Panc1 (cell line): ENCODE data around the gene FBXO5. TPM values are rescaled to one million over a fixed set of nuclear protein-coding genes. Genes with fewer than 3 reads are reported as not detected.

Experiments used
- ATAC-seq: fragments of 200-7000 bp; cut with Tn5 transposase; 2 replicates; pipeline ENCODE4 v1.9.1; 2020; ENCODE audit warnings: mild to moderate bottlenecking, moderate library complexity
- BruUV-seq: library from RNA; stranded (reverse); fragments of 400-500 nt; replicated peaks from 2 replicates; lab custom pipeline; 2021; lab: Mats Ljungman, UMichigan
- CTCF ChIA-PET: fragments of 300-600 bp; sonication (Branson Sonifier 250); formaldehyde crosslinking; loops from one replicate; lab custom pipeline; 2022; ENCODE audit warnings: antibody characterized with exemption; lab: Charles Lee
- POLR2A ChIA-PET: fragments of 300-600 bp; sonication (Branson Sonifier 250); formaldehyde crosslinking; loops from one replicate; lab custom pipeline; 2022; ENCODE audit warnings: antibody characterized with exemption; lab: Charles Lee
- DNase-seq: peaks from one replicate; pipeline ENCODE4 v3.0.0-alpha.2; 2010; ENCODE audit warnings: low read depth, low spot score
- H3K27ac ChIP-seq: 2 replicates; pipeline ENCODE4 v1.5.1; 2011; ENCODE audit warnings: mild to moderate bottlenecking, low read length, inconsistent platforms
- H3K27me3 ChIP-seq: fragments of 200-500 bp; sonication (Bioruptor generic); 2 replicates; pipeline ENCODE4 v1.6.0; 2014; ENCODE audit warnings: low read length, inconsistent platforms; ENCODE audit not compliant: control insufficient read depth, insufficient read depth
- H3K36me3 ChIP-seq: fragments of 200-500 bp; sonication (Bioruptor generic); 2 replicates; pipeline ENCODE4 v1.5.1; 2014; ENCODE audit warnings: inconsistent platforms, mild to moderate bottlenecking, low read length, moderate library complexity; ENCODE audit not compliant: control insufficient read depth, insufficient read depth
- H3K4me1 ChIP-seq: 2 replicates; pipeline ENCODE4 v1.5.1; 2011; ENCODE audit warnings: inconsistent platforms, mild to moderate bottlenecking, low read length, moderate library complexity; ENCODE audit not compliant: control insufficient read depth, insufficient read depth
- H3K4me3 ChIP-seq, 2 experiments: 2 replicates each; pipeline ENCODE4 v1.5.1; 2011 to 2012; ENCODE audit warnings: low read depth in 2 of 2, low read length in 2 of 2, mild to moderate bottlenecking in 2 of 2, inconsistent platforms in 1 of 2, moderate library complexity in 1 of 2
- H3K9me3 ChIP-seq: fragments of 200-500 bp; sonication (Bioruptor generic); 2 replicates; pipeline ENCODE4 v1.5.1; 2014; ENCODE audit warnings: low read depth, mild to moderate bottlenecking, inconsistent platforms, low read length, moderate library complexity; ENCODE audit not compliant: control insufficient read depth, insufficient read depth
- POLR2AphosphoS5 ChIP-seq: IDR thresholded peaks from 2 replicates; pipeline ENCODE4 v1.6.1; 2012; ENCODE audit warnings: mild to moderate bottlenecking, low read depth, low read length, moderate library complexity
- SIN3A ChIP-seq: IDR thresholded peaks from 2 replicates; pipeline ENCODE4 v1.6.1; 2012; ENCODE audit warnings: low read depth, mild to moderate bottlenecking, low read length, moderate library complexity, borderline replicate concordance; ENCODE audit not compliant: insufficient read depth
- TCF7L2 ChIP-seq: IDR thresholded peaks from 2 replicates; pipeline ENCODE4 v1.6.1; 2011; ENCODE audit warnings: mild to moderate bottlenecking, low read depth, low read length, inconsistent platforms
- in situ Hi-C: cut with HindIII; loops from 2 replicates; pipeline ENCODE4 v1.10.0; 2016; ENCODE audit warnings: low sequenced_read_pairs, low pct_unique_long_range_greater_than_20kb
- intact Hi-C: fragments of 100-400 bp; cut with micrococcal nuclease; formaldehyde crosslinking; loops from one replicate; pipeline ENCODE4 v1.10.0; 2022; ENCODE audit not compliant: unreplicated experiment
- total RNA-seq: library from RNA; stranded (reverse); gene quantifications from one replicate; pipeline ENCODE4 v1.2.1, GENCODE V29; 2021; ENCODE audit not compliant: unreplicated experiment
- TF ChIP-seq, protein P1 (sequence below): fragments of 450-650 bp; IDR thresholded peaks from 2 replicates; pipeline ENCODE4 v1.5.1; 2017; ENCODE audit warnings: mild to moderate bottlenecking
- TF ChIP-seq, protein P2 (sequence below), 2 experiments: IDR thresholded peaks; 2 replicates each; pipeline ENCODE4 v1.6.1; 2011 to 2012; ENCODE audit warnings: low read depth in 2 of 2, control low read depth in 1 of 2, low read length in 1 of 2, mild to moderate bottlenecking in 1 of 2, moderate library complexity in 1 of 2; ENCODE audit not compliant: insufficient read depth in 1 of 2

The FBXO5 gene
- total RNA-seq, 1 experiment from 2014 or later = 33.6 TPM

DNA sequence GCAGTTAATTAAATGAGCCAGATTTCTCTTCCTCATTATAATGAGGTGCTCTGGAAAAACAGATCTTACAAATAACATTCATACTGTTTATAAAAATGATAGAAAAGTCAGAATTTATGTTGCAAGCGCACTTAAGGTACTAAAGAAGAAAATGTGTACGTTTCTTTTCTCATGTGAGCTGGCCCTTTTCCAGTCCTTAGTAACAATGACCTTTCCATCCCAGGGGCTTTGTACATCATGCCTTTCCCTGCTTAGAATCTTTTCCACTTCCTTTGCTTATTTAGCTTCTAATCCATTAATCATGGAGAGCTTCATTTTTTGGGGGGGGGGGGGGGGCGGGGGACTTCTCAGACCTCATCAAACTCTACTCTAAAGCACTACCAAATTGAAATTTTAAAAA lies 4.8 kb downstream of the FBXO5 start:
- no peak overlapping the region for H3K27ac ChIP-seq
- ChIA-PET CTCF (no interaction called here), POLR2A (interaction anchor here (0.6 to 0.7 kb wide), 2 partner anchors 291 to 1287 kb away, joined by 3 to 10 read pairs; no protein-coding TSS in a partner anchor)
- no TSS peak for BruUV-seq
- TF ChIP-seq, protein P1, sequence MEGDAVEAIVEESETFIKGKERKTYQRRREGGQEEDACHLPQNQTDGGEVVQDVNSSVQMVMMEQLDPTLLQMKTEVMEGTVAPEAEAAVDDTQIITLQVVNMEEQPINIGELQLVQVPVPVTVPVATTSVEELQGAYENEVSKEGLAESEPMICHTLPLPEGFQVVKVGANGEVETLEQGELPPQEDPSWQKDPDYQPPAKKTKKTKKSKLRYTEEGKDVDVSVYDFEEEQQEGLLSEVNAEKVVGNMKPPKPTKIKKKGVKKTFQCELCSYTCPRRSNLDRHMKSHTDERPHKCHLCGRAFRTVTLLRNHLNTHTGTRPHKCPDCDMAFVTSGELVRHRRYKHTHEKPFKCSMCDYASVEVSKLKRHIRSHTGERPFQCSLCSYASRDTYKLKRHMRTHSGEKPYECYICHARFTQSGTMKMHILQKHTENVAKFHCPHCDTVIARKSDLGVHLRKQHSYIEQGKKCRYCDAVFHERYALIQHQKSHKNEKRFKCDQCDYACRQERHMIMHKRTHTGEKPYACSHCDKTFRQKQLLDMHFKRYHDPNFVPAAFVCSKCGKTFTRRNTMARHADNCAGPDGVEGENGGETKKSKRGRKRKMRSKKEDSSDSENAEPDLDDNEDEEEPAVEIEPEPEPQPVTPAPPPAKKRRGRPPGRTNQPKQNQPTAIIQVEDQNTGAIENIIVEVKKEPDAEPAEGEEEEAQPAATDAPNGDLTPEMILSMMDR = no peak
- no peak for TF ChIP-seq POLR2AphosphoS5
- TF ChIP-seq TCF7L2 = no peak
- TF ChIP-seq SIN3A = no peak
- TF ChIP-seq, protein P2, sequence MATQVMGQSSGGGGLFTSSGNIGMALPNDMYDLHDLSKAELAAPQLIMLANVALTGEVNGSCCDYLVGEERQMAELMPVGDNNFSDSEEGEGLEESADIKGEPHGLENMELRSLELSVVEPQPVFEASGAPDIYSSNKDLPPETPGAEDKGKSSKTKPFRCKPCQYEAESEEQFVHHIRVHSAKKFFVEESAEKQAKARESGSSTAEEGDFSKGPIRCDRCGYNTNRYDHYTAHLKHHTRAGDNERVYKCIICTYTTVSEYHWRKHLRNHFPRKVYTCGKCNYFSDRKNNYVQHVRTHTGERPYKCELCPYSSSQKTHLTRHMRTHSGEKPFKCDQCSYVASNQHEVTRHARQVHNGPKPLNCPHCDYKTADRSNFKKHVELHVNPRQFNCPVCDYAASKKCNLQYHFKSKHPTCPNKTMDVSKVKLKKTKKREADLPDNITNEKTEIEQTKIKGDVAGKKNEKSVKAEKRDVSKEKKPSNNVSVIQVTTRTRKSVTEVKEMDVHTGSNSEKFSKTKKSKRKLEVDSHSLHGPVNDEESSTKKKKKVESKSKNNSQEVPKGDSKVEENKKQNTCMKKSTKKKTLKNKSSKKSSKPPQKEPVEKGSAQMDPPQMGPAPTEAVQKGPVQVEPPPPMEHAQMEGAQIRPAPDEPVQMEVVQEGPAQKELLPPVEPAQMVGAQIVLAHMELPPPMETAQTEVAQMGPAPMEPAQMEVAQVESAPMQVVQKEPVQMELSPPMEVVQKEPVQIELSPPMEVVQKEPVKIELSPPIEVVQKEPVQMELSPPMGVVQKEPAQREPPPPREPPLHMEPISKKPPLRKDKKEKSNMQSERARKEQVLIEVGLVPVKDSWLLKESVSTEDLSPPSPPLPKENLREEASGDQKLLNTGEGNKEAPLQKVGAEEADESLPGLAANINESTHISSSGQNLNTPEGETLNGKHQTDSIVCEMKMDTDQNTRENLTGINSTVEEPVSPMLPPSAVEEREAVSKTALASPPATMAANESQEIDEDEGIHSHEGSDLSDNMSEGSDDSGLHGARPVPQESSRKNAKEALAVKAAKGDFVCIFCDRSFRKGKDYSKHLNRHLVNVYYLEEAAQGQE (IDR thresholded peaks at IDR 0.05; ENCODE audit: insufficient read depth in 1 of 2, low read depth in 2 of 2, low read length in 1 of 2) = no peak
- no peaks in the 10 kb centered on the region for H3K27me3 ChIP-seq
- DNase-seq (no peak), ATAC-seq (no peak)
- in situ Hi-C loops (no loop called here), intact Hi-C loops (no loop called here)
- H3K4me3 ChIP-seq = no peak overlapping the region
- H3K36me3 ChIP-seq = peaks cover 56% of the 10 kb centered on the region
- peaks cover 43% of the 10 kb centered on the region for H3K4me1 ChIP-seq
- no peaks in the 10 kb centered on the region for H3K9me3 ChIP-seq

DNA sequence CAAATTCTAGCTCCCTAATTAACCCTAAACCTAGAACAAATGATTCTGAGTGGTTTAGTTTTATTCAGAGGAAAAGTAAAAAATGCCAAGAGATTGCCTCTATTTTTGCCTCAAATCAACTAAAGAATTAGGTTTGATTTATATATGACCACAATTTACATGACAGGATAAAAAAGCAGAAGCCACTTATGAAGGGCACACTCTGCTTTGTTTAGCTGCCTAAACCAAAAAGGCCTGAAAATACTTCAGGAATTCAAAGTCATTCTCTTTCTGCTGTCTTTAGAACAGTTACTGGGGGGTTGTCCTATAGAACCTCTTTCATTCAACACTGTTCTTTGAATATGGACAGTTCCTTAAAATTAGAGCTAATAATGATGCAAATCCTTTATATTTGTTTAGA lies 5.3 kb downstream of the FBXO5 start:
- H3K9me3 ChIP-seq = no peaks in the 10 kb centered on the region
- BruUV-seq = no TSS peak
- peak overlapping the region; percentile 17; the same call in 1 of the 2 replicates for H3K27ac ChIP-seq
- CTCF ChIA-PET = no interaction called here
- intact Hi-C loops (no loop called here), in situ Hi-C loops (no loop called here)
- H3K36me3 ChIP-seq = peaks cover 60% of the 10 kb centered on the region
- POLR2A ChIA-PET = interaction anchor here (0.6 kb wide), 1 partner anchor 290 kb away, joined by 3 read pairs; no protein-coding TSS in a partner anchor
- H3K4me3 ChIP-seq = no peak overlapping the region
- no peak for ATAC-seq
- peaks cover 43% of the 10 kb centered on the region for H3K4me1 ChIP-seq
- TF ChIP-seq, protein P2 (IDR thresholded peaks at IDR 0.05; ENCODE audit: insufficient read depth in 1 of 2, low read depth in 2 of 2, low read length in 1 of 2) = no peak
- no peak for TF ChIP-seq POLR2AphosphoS5
- no peak for TF ChIP-seq TCF7L2
- TF ChIP-seq, protein P1 = no peak
- TF ChIP-seq SIN3A = no peak
- H3K27me3 ChIP-seq = no peaks in the 10 kb centered on the region
- no peak for DNase-seq
